ENCODE results near the gene MUC6. TPM values are rescaled to one million over a fixed set of nuclear protein-coding genes. Genes with fewer than 3 reads are reported as not detected.

MUC6 gene, protein sequence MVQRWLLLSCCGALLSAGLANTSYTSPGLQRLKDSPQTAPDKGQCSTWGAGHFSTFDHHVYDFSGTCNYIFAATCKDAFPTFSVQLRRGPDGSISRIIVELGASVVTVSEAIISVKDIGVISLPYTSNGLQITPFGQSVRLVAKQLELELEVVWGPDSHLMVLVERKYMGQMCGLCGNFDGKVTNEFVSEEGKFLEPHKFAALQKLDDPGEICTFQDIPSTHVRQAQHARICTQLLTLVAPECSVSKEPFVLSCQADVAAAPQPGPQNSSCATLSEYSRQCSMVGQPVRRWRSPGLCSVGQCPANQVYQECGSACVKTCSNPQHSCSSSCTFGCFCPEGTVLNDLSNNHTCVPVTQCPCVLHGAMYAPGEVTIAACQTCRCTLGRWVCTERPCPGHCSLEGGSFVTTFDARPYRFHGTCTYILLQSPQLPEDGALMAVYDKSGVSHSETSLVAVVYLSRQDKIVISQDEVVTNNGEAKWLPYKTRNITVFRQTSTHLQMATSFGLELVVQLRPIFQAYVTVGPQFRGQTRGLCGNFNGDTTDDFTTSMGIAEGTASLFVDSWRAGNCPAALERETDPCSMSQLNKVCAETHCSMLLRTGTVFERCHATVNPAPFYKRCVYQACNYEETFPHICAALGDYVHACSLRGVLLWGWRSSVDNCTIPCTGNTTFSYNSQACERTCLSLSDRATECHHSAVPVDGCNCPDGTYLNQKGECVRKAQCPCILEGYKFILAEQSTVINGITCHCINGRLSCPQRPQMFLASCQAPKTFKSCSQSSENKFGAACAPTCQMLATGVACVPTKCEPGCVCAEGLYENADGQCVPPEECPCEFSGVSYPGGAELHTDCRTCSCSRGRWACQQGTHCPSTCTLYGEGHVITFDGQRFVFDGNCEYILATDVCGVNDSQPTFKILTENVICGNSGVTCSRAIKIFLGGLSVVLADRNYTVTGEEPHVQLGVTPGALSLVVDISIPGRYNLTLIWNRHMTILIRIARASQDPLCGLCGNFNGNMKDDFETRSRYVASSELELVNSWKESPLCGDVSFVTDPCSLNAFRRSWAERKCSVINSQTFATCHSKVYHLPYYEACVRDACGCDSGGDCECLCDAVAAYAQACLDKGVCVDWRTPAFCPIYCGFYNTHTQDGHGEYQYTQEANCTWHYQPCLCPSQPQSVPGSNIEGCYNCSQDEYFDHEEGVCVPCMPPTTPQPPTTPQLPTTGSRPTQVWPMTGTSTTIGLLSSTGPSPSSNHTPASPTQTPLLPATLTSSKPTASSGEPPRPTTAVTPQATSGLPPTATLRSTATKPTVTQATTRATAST (N-terminal part only)
- total RNA-seq = not detected

DNA sequence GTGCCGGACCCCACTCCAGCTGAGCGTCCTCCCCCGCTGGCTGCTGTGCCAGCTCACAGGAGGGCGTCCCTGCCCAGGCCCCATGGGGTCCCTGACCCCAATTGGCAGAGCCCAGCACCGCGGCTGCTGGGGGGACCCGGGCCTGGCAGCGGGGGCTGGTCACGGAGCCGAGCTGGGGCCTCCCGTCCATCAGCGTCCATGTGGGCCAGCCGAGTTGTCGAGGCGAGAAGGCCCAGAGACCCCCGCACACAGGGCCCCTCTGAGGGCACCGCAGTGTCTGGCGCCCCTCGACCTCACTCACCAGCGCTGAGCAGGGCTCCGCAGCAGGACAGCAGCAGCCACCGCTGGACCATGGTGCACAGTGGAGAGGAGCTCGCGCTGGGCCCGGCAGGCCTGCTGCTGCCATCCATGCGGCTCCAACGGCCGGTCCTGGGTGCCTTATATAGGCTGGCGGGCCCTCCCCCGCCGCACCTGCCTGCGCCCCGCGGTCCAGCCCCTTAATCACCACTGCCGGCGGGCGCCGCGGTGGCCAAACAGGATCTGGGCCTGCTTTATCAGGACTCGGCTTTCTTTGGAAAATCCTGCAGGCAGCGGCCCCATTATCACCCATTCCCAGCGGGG, at the start of gene MUC6:
Gene MUC6, minus strand, starts transcription at position 416 of the 621 bp plus-strand sequence. Its CDS starts 63 bp downstream, at position 353.
- no peaks in the 10 kb centered on the region for H3K4me1 Mint-ChIP-seq

DNA sequence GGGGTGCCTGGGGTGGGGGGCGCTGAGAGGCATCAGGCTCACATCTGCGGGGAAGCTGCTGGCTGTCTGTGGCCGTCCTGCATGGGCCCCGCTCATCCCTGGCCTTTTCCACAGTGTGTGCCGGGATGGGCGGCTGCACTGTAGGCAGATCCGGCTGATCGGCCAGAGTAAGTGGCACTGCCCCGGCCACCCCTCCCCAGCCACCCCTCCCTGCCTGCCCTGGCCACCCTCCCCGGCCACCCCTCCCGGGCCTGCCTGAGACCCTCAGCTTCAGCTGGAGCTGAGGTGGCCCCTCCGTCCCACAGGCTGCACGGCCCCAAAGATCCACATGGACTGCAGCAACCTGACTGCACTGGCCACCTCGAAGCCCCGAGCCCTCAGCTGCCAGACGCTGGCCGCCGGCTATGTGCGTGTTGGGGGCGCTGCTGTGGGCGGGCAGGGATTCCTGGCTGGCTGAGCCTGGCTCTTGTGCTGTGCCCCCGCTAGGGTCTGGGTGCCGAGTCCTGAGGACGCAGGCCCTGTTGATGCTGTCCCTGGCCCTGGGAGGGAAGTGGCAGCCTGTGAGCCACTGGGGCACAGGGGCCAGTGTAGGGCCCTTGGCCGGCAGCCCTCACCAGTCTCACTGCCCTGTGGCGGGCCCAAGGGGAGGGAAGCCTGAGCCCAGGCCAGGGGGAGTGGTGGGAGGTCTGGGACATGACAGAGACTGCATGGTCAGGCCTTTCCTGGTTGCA, 49.1 kb upstream of the MUC6 start:
- H3K9me3 Mint-ChIP-seq = no peaks in the 10 kb centered on the region
- POLR2A ChIA-PET = no interaction called here
- no peaks in the 10 kb centered on the region for H3K27me3 Mint-ChIP-seq
- H3K27ac Mint-ChIP-seq = no peak overlapping the region
- H3K4me3 Mint-ChIP-seq = no peak overlapping the region
- H3K36me3 Mint-ChIP-seq (ENCODE audit: low read depth) = no peaks in the 10 kb centered on the region
- H3K4me1 Mint-ChIP-seq = no peaks in the 10 kb centered on the region
- CTCF ChIA-PET = no interaction called here
- no peak for DNase-seq

More for the DNA sequence above, at the start of gene MUC6:
- Mint-ChIP-seq H3K36me3 (ENCODE audit: low read depth) (no peaks in the 10 kb centered on the region), H3K27me3 (no peaks in the 10 kb centered on the region), H3K9me3 (peaks cover 4% of the 10 kb centered on the region), H3K27ac (no peak within 1 kb of the TSS), H3K4me3 (no peak within 1 kb of the TSS)
- POLR2A ChIA-PET = no interaction called here
- no peak for DNase-seq
- CTCF ChIA-PET = no interaction called here

DNA sequence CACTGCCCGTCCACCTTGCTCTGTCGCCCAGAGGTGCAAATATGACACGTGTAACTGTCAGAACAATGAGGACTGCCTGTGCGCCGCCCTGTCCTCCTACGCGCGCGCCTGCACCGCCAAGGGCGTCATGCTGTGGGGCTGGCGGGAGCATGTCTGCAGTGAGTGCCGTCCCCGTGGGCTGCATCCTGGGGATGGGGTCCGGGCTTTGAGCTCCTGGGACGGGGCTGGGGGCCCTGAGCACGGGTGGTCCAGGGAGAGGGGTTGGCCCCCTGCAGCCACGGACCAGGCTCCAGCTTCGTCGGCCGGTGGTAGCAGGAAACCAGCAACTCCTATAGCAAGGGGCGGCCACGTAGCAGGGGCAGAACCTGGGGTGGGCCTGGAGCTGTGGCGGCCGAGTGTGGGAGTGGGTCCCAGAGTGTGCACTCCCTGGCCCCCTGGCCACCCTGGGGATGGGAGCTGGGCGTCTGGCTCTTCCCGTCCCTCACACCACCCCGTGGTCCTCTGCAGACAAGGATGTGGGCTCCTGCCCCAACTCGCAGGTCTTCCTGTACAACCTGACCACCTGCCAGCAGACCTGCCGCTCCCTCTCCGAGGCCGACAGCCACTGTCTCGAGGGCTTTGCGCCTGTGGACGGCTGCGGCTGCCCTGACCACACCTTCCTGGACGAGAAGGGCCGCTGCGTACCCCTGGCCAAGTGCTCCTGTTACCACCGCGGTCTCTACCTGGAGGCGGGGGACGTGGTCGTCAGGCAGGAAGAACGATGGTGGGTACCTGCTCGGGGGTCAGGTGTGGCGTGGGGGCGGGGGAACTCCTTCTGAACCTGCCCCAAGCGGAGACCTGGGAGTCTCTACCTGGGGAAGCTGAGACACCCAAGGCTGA, 48.3 kb upstream of the MUC6 start:
- ChIA-PET POLR2A (no interaction called here), CTCF (no interaction called here)
- Mint-ChIP-seq H3K4me1 (no peaks in the 10 kb centered on the region), H3K27me3 (no peaks in the 10 kb centered on the region), H3K36me3 (ENCODE audit: low read depth) (no peaks in the 10 kb centered on the region), H3K9me3 (no peaks in the 10 kb centered on the region), H3K4me3 (no peak overlapping the region), H3K27ac (no peak overlapping the region)
- DNase-seq = no peak

DNA sequence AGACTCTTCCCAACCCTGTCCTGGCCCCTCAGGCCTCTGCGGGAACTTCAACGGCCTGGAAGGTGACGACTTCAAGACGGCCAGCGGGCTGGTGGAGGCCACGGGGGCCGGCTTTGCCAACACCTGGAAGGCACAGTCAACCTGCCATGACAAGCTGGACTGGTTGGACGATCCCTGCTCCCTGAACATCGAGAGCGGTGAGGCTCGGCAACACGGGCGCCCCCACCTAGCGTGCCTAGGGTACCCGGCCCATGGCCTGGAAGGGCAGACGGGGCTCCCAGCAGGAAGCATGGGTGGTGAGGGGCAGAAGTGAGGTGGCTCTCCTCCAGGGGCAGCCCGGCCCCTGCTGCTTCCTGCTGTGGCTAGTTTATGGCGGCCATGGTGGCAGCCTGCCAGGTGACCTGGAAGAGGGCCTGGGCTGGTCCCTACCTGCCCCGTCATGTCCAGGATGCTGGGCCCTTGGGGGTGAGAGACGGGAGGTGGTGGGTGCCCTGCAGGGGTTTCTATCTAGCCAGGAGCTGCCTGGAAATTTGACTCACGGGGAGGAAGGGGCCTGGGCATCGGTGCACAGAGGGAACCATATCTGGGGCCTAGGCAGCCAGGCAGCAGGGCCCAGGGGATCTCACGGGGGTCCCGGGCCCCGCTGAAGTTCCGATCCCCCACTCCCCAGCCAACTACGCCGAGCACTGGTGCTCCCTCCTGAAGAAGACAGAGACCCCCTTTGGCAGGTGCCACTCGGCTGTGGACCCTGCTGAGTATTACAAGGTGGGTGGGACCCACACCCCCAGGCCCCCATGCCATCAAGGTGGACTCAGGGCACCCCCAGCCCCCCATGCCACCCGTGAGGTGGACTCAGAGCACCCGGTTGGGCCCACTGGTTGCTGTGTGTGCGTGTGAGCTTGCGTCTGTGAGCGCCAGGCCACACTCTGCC, 47.4 kb upstream of the MUC6 start:
- ChIA-PET POLR2A (no interaction called here), CTCF (no interaction called here)
- no peak overlapping the region for H3K27ac Mint-ChIP-seq

DNA sequence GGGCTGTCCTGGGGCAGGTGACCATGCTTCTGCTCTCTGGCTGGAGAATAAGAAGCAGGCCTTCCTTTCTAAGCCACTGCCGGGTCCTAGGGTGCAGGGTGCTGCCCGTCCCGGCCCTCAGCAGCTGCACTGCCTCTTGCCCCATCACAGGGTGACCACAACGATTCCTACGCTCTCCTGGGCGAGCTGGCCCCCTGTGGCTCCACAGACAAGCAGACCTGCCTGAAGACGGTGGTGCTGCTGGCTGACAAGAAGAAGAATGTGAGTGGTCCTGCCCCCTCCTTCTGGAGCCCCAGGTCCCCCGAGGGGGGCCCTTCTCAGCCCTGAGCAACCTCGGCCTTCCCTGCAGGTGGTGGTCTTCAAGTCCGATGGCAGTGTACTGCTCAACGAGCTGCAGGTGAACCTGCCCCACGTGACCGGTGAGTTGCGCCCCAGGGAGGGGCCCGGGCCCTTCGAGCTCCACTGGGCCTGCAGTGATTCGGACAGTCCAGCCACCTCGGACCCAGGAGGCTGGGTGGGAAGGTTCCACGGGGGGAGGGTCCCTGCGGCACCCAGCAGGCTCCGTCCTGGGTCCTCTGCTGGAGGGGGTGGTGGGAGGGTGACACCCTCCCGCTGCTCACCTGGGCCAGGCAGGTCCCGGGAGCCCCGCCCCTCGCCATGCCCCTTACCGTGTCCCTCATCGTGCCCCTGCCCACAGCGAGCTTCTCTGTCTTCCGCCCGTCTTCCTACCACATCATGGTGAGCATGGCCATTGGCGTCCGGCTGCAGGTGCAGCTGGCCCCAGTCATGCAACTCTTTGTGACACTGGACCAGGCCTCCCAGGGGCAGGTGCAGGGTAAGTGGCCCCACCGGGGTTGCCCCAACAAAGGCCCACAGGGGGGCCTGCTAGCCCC, 46.5 kb upstream of the MUC6 start:
- POLR2A ChIA-PET = no interaction called here
- no peaks in the 10 kb centered on the region for H3K36me3 Mint-ChIP-seq (ENCODE audit: low read depth)
- CTCF ChIA-PET = no interaction called here
- no peaks in the 10 kb centered on the region for H3K27me3 Mint-ChIP-seq
- no peaks in the 10 kb centered on the region for H3K9me3 Mint-ChIP-seq
- H3K4me3 Mint-ChIP-seq = no peak overlapping the region
- no peak for DNase-seq
- no peaks in the 10 kb centered on the region for H3K4me1 Mint-ChIP-seq
- no peak overlapping the region for H3K27ac Mint-ChIP-seq

More for the DNA sequence above, 47.4 kb upstream of the MUC6 start:
- H3K36me3 Mint-ChIP-seq (ENCODE audit: low read depth) = no peaks in the 10 kb centered on the region
- no peaks in the 10 kb centered on the region for H3K9me3 Mint-ChIP-seq
- H3K4me1 Mint-ChIP-seq = no peaks in the 10 kb centered on the region
- H3K4me3 Mint-ChIP-seq = no peak overlapping the region
- DNase-seq = no peak
- H3K27me3 Mint-ChIP-seq = no peaks in the 10 kb centered on the region

DNA sequence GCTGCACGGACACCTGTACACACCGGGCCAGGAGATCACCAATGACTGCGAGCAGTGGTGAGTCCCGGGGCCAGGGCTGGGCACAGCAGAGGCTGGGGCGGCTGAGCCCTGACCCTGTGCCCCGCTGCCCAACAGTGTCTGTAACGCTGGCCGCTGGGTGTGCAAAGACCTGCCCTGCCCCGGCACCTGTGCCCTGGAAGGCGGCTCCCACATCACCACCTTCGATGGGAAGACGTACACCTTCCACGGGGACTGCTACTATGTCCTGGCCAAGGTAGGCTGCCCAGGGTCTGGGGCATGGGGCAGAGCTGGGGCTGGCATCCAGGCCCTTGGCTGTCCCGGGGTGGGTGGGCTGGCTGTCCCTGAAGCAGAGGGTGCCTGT, 45.8 kb upstream of the MUC6 start:
- no peak for DNase-seq
- H3K4me1 Mint-ChIP-seq = no peaks in the 10 kb centered on the region

DNA sequence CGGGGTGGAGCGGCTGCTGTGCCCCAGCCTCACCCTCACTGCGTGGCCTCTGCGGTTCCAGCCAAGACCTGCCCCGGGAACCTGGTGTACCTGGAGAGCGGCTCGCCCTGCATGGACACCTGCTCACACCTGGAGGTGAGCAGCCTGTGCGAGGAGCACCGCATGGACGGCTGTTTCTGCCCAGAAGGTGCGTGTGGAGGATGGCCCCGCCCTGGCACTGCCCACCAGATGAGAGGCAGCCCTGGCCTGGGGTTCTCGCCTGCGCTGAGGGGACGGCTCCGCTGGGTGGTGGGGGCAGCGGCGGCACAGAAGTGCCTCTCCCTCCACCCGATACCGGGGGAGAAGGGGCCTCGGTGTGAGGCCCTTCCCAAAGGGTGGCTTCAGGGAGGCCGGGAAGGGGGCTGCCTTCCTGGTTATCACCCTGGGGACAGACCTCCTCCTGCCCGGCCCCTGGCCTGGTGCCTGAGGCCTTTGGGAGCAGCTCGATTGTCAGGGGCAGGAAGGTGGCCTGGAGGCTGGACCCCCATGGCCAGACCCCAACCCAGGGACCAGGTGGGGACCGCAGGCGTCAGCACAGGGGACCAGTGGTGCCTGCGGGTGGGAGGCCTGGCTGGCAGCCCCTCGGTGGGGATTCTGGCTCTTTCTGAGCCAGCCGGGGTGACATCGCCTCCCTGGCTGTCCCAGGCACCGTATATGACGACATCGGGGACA, 45.2 kb upstream of the MUC6 start:
- DNase-seq = no peak
- no peaks in the 10 kb centered on the region for H3K36me3 Mint-ChIP-seq (ENCODE audit: low read depth)
- no peaks in the 10 kb centered on the region for H3K4me1 Mint-ChIP-seq
- POLR2A ChIA-PET = no interaction called here
- CTCF ChIA-PET = no interaction called here
- no peaks in the 10 kb centered on the region for H3K27me3 Mint-ChIP-seq
- H3K9me3 Mint-ChIP-seq = no peaks in the 10 kb centered on the region
- H3K4me3 Mint-ChIP-seq = no peak overlapping the region
- H3K27ac Mint-ChIP-seq = no peak overlapping the region

More for the DNA sequence above, 45.8 kb upstream of the MUC6 start:
- H3K27ac Mint-ChIP-seq = no peak overlapping the region
- H3K4me3 Mint-ChIP-seq = no peak overlapping the region
- H3K36me3 Mint-ChIP-seq (ENCODE audit: low read depth) = no peaks in the 10 kb centered on the region
- CTCF ChIA-PET = no interaction called here
- POLR2A ChIA-PET = no interaction called here
- no peaks in the 10 kb centered on the region for H3K9me3 Mint-ChIP-seq
- H3K27me3 Mint-ChIP-seq = no peaks in the 10 kb centered on the region

DNA sequence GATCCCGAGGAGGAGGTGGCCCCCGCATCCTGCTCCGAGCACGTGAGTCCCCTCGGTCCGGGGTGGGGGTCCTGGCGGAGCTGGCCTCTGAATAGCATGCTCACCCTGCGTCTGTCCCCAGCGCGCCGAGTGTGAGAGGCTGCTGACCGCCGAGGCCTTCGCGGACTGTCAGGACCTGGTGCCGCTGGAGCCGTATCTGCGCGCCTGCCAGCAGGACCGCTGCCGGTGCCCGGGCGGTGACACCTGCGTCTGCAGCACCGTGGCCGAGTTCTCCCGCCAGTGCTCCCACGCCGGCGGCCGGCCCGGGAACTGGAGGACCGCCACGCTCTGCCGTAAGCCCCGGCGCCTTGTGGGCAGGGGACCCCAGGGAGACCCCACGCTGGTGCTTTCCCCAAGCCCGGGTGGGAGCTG, 41.7 kb upstream of the MUC6 start:
- ChIA-PET POLR2A (no interaction called here), CTCF (no interaction called here)
- H3K4me1 Mint-ChIP-seq = no peaks in the 10 kb centered on the region
- H3K9me3 Mint-ChIP-seq = no peaks in the 10 kb centered on the region
- no peak overlapping the region for H3K27ac Mint-ChIP-seq
- H3K36me3 Mint-ChIP-seq (ENCODE audit: low read depth) = no peaks in the 10 kb centered on the region
- DNase-seq = no peak
- no peak overlapping the region for H3K4me3 Mint-ChIP-seq
- no peaks in the 10 kb centered on the region for H3K27me3 Mint-ChIP-seq

DNA sequence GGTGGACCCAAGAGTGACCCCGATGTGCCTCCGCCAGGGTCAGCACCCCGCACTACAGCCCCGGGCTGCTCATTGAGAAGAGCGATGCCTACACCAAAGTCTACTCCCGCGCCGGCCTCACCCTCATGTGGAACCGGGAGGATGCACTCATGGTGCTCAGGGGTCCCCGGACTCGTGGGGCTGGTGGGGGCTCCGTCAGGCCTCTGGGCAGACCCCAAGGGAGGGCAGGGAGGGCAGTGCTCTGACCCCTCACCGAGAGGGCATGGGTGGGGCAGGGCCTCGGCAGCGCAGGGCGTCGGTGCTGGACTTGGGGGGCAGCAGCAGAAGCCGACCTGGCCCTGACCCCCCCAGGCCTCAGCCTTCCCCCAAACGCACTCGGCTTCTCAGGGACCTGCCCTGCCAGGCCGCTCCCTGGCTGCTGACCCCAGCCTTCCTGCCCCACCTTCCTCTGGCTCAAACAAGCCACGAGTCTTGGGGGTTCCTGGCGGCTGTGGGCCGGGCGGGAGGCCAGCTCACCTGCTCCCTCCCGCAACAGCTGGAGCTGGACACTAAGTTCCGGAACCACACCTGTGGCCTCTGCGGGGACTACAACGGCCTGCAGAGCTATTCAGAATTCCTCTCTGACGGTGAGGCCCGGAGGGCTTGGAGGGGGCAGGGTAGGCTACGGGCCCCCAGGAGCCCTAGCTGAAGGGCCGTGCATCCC, 41.0 kb upstream of the MUC6 start:
- no peaks in the 10 kb centered on the region for H3K27me3 Mint-ChIP-seq
- no peak overlapping the region for H3K4me3 Mint-ChIP-seq
- H3K36me3 Mint-ChIP-seq (ENCODE audit: low read depth) = no peaks in the 10 kb centered on the region
- ChIA-PET CTCF (interaction anchor here (0.5 kb wide), 1 partner anchor 428 kb away, joined by 4 read pairs; no protein-coding TSS in a partner anchor), POLR2A (no interaction called here)
- DNase-seq = no peak
- no peaks in the 10 kb centered on the region for H3K4me1 Mint-ChIP-seq
- H3K27ac Mint-ChIP-seq = no peak overlapping the region
- no peaks in the 10 kb centered on the region for H3K9me3 Mint-ChIP-seq

Data from activated CD4-positive, alpha-beta T cell treated with anti-CD3 and anti-CD28 coated beads, Interleukin-2, amount 10 ng/mL, durations not matched to agents 7 days and 5 days (primary cell).